ENCODE data around the gene KMT2E.

- TF ChIP-seq ZNF626 (tag by site-specific recombination; IDR thresholded peaks at IDR 0.05): no peak
- no peak for TF ChIP-seq YY1 (tag by site-specific recombination; IDR thresholded peaks at IDR 0.05)
Measured at GRCh38 chr7:105035349-105035748, 21.3 kb downstream of the KMT2E start.

Measured in HEK293 (cell line).